GM19463 (cell line): ENCODE results near the gene SUSD1.

Experiments used
- ATAC-seq: cut with Tn5 transposase; IDR thresholded peaks from one replicate; pipeline ENCODE4 v1.9.1; 2021; ENCODE audit warnings: mild to moderate bottlenecking, moderate library complexity; ENCODE audit not compliant: unreplicated experiment

The SUSD1 gene

DNA sequence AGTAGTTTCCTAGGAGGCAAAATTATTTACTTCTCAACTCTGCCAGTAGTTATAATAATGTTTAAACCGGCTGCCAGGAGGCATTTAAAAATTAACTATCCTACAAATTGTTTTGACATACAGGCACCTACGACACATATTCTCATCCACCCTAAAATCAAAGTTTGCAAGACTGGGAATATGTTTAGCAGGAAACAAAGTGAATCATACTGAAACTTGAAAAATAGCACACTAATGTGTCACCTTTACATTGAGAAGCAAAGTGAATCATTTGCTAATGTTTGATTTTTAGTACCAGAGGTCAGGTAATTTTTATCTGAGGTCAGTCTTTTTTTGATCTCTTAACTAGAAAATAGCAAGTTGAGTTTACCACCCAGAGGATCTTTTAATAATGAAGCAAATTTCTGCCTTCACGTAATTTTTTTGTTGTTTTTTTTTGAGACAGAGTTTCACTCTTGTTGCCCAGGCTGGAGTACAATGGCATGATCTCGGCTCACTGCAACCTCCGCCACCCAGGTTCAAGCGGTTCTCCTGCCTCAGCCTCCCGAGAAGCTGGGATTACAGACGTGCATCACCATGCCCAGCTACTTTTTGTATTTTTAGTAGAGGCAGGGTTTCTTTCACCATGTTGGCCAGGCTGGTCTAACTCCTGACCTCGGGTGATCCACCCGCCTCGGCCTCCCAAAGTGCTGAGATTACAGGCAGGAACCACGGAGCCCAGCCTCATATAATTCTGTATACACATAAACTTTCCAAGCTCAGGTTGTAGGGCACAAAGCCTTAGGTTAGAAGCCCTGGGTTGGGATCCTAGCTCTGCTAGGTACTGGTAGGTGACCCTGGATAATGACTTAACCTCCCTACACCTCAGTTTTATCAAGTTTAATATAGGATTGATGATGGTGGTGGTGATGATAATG lies 154.2 kb downstream of the SUSD1 start:
- peak; percentile 54 for ATAC-seq

DNA sequence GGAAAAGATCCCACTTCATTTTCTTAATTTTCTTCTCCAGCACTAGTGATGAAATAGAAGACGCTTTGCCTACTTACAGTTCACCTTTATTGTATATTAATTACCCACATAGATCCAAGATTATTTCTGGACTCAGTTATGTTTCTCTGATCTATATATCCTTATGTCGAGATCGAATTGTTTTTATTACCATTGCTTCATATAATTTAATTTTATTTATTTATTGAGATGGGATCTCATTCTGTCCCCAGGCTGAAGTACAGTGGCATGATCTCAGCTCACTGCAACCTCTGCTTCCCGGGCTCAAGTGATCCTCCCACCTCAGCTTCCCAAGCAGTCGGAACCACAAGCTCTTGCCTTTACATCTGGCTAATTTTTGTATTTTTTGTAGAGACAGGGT lies 157.2 kb downstream of the SUSD1 start:
- no peak for ATAC-seq

DNA sequence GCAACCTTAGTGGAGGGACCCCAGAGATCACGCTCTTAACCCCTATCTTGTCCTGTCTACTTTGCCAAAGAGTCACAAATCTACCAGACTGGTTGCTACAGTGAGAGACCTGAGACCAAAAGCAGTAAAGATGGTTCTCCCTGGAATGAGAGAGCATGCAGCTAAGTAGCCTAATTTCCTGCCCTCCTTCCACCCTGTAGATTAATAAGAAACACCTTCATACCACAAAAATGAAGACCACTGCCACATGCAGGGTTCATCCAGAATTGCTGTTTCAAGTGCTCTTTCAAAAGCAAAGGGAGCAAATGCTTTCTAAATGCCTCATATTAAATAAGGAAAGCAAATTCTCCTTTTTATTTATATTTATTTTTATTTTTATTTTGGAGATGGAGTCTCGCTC lies 159.4 kb downstream of the SUSD1 start:
- no peak for ATAC-seq

DNA sequence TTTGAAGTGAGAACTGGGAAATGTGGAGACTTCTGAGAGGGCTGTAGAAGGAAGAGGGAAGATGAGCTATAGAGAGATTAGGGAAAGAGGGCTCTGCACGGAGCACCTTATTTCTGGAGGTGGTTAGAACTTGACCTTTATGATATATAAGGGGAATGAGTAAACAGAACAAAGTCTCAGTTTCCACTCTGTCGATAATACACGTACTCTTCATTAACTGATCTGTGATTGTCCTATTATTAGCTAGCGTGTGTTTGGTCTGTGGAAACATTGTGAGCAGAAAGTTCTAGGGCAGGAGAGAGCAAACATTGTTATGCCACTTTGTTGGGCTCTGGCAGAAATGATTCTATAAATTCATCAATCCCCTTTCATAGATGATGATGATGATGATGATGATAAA lies 159.9 kb downstream of the SUSD1 start:
- ATAC-seq, result peak; percentile 27

DNA sequence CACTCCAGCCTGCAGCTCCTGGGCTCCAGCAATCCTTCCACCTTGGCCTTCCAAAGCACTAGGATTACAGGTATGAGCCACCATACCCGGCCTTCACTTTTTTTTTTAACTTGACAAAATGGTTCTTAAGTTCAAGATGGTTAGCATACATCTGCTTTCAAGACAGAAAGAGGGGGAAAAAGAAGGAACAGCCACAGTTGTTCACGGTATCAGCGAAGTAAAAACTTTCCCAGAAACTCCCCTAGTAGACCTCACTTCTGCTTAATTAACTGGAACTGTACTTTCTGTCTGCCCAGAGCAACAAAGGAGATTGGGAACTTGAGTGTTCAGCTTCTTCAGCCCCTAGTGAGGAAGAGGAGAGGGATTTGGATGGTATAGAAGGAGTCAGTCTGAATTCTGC lies 161.8 kb downstream of the SUSD1 start:
- ATAC-seq, result no peak

DNA sequence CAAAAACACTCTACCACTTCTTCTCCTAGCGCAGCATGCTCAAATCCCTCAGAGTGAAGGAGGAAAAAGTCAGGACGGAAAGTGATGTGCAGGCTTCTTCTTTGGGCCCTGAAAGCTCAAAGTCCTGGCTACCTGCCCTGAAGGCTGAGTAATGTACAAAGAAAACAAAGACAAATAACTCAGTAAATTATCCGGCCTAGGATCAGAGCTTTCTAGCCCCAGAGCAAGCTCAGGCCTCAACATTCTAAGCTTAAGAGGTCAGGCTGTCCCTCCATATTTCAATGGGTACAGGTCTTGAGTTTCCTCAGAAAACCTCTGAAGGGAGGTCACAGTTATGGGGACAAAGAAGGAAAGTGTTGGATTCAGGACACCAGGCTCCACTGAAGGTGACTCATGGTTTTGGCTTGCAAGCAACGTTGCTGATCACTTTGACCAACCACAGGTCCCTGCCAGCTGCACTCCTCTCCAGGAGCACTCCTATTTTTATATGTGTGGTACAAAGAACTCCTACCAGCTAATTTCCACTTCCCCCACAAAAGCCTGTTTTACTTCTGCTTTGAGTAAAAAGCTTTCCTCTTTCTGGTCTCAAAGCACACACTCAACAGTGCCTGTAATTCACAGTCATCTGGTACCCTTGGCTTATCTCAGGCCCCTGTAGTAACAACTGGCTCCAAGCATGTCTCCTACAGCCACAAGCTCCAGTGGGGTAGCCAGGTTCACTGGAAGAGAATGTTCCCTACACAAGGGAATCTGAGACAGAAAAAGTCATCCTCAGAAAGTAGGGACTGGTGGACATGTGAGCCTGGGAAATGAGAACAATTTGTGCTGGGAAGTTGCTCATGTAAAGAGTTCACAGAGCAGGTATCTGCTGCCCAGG lies 162.8 kb downstream of the SUSD1 start:
- peak; percentile 67 for ATAC-seq

DNA sequence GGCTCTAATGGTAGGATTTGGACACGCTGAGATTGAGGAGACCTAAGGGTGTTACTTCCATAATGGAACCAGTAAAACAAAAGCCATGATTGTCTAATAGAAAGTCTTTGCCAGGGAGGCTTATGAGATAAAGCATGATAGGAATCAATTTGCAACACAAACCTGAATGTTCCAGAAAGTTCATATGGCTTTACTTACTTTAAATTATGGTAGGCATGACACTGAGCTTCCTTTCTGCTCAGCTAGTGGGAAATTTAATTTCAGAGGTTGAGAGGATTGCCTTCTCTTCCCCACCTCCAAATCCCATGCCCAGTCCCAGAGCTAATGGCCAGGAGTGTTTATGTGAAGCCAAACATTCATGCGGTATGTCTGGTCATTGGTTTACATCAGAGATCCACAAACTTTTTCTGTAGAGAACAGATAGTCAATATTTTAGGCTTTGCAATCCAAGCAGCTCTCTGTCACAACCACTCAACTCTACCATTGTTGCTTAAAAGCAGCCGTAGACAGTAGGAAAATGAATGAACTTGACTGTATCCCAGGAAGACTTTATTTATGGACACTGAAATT lies 164.0 kb downstream of the SUSD1 start:
- ATAC-seq, result no peak

DNA sequence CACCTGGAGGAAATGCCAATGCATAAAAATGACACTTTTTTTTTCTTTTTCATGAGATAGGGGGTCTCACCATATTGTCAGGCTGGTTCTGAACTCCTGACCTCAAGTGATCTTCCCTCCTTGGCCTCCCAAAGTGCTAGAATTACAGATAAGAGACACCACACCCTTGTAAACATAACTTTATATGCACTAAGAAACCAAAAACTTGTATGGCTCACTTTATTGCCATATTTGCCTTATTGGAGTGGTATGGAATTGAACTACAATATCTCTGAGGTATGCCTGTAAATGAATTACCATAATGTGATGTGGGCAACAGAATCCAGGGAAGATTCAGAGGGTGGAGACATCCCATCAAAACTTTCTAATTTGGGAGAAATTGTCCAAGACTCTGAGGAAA lies 164.6 kb downstream of the SUSD1 start:
- ATAC-seq, result no peak

DNA sequence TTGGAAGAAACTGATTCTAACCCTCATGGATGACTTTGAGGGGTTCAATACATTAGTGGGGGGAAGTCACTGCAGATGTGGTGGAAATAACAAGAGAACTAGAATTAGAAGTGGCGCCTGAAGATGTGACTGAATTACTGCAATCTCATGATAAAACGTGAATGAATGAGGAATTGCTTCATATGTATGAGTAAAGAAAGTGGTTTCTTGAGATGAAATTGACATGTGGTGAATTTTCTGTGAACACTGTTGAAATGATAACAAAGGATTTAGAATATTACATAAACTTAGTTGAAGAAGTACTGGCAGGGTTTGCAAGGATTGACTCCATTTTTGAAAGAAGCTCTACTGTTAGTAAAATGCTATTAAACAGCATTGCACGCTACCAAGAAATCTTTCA lies 165.4 kb downstream of the SUSD1 start:
- ATAC-seq, result no peak

DNA sequence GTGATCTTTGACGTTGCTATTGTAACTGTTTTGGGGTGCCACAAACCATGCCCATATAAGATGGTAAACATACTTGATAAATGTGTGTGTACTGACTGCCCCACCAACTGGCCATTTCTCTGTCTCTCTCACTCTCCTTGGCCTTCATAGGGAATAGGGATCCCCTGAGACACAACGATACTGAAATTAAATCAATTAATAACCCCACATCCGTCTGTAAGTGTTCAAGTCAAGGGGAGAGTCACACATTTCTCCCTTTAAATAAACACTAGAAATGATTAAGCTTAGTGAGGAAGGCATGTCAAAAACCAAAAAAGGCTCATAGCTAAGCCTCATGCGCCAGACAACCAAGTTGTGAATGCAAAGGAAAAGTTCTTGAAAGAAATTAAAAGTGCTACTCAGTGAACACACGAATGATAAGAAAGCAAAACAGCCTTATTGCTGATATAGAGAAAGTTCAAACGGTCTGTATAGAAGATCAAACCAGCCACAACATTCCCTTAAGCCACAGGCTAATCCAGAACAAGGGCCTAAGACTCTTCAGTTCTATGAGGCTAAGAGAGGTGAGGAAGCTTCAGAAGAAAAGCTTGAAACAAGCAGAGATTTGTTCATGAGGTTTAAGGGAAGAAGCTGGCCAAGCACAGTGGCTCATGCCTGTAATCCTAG lies 167.4 kb downstream of the SUSD1 start:
- ATAC-seq, result peak; percentile 26

DNA sequence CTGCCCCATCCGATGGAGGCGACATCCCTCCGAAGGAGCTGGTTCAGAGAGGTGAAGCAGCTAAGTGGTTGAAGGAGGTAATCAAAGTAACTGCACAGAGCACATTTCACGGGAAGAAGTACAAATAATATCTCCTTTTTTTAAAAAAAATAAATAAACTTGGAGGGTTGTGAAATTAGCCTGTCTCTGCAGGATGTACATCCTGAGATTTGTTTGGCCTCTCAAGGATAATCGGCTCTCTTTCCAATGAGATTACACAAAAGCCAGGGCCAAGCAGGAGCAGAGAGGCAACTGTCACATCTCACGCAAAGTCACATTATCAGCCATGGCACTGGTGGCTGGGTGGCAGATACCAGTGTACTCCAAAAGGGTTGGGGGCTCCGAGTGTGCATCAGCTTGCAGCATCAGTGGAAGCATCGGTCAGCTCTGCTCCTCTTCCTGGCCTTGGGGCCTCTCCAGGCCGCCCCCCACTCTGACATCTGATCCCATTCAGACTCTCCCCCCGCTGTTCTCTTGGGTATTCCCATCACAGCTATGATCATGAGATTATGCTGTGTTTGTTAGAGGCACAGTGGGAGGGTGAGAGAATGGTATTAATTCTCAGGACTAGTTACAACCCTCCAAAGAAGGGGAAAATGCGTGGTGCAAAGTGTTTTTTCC lies 168.6 kb downstream of the SUSD1 start:
- ATAC-seq, result no peak

DNA sequence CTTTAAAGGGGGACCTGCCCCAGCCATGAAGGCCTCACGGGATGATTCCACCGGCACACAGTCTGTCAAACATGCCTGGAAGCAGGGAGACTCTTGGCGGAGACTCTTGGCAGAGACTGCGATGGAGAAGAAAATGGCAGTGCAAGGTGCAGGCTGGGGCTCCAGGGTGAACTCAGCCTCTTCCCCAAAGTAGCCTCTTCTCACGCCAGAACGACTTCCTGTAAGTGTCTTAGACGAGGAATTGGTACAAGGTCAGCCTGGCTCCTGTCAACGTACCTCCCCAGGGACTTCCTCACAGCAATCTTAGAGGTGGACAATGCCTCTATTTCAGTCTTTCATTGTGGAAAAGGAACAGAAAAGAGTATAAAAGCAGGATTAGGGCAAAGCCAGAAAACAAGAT lies 169.2 kb downstream of the SUSD1 start:
- ATAC-seq, result no peak

DNA sequence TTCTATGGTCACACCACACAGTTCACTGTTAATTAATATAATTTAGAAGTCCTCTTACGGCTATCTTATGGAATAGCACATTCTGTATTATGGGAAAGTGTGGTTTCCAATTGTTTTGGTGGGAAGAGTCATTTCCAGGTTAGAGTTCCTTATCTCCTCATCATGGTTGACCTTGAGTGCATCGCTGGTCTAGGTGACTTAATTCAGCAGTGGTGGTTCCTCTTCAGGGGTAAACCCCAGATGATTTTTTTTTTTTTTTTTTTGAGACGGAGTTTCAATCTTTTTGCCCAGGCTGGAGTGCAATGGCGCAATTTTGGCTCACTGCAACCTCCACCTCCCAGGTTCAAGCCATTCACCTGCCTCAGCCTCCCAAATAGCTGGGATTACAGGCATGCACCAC lies 171.6 kb downstream of the SUSD1 start:
- no peak for ATAC-seq

DNA sequence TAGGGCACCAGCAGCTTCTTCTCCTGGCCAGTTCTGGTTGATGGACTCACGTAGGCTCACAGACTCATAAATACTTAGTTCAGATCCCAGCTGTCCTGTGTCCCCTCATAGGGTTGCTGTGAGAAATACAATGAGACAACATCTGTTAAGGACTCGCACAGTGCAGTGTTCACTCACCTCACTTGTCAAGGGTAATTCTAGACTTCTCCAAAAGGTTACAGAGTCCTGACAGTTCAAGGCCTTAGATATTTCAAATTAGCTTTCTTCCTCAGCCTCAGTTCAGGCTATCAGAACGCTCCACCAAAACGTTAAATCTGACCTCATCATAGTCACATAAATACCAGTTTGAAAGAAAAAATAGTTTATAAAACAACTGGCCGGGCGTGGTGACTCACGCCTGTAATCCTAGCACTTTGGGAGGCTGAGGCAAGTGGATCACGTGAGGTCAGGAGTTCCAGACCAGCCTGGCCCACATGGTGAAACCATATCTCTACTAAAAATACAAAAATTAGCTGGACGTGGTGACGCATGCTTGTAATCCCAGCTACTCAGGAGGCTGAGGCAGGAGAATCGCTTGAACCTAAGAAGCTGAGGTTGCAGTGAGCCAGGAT lies 172.1 kb downstream of the SUSD1 start:
- ATAC-seq, result no peak

DNA sequence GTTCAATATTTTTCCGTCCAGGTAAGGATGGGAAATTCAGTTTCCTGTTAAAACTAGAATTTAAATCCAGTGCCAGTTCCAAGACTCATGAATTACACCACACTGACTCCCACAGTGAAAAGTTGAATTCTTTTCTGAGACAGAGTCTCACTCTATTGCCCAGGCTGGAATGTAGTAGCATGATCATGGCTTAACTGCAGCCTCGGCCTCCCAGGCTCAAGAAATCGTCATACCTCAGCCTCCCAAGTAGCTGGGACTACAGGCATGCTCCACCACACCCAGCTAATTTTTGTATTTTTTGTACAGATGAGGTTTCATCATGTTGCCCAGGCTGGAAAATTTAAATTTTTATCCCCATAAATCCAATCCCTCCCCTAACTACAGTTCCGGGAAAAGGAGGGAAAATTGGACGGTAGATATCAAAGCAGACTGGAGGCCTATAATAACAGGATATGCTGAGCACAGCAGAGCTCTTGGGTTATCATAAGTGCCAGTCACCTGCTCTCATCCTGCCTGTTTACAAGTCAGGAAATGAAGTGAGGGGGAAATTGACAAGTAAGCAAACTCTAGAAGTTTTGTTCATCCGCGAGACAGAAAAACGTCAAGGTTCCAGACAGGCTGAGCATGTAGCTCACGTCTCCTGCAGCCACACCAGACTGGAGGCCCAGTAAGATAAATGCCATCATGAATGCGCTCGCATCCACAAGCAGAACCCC lies 172.8 kb downstream of the SUSD1 start:
- no peak for ATAC-seq

DNA sequence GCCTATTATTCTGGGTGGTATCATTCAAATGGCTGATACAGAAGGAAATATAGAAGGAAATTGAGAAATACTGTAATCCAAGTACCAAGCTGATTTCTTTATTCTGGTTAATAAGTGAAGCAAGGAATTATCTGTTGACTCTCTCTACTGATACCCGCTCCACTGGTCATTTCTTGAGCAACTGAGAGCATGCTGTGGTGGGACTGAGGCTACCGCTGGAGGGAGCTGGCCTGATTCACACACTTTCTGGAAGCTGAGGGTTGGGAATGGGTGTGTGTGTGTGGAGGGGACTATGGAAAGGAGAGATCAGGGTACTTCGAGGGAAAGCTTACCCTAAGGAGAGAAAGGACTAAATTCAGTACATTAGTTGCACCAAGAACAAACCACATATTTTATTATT lies 174.4 kb downstream of the SUSD1 start:
- no peak for ATAC-seq

DNA sequence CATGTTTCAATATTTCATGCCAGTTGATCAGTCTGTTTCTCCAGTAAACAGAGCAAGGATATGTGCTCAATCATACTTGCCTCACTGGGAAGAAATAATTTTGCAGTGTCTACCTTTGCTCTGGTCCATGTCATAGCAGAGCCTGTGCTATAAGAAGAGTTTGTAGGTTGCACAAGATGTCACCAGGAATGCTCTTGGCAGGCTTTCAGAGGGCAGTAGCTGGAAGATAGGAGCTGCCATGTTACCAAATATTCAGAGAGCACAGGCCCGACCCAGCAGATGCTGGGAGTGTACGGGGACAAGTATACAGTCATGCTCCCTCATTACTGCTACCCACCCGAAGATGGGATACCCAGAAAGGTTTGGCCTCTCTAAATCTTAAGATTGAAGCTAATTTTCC lies 175.8 kb downstream of the SUSD1 start:
- ATAC-seq, result no peak

DNA sequence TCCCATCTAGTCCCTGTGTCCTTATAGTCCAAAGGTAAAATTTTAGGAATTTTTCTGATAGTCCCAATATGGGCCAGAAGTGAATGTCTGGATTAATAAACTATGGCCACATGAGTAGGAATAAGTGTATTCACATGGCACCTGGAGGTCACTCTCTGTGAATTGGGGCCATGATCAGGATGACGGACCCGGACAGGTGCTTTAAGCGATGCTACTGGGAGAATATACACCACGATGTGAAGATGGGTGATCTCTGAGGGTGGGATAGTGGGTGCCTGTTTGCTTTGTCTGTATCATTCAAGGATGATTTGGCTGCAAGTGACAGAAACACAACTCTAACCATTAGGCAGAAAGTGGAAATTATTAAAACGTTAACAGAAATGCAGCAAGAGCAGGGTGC lies 177.3 kb downstream of the SUSD1 start:
- no peak for ATAC-seq

DNA sequence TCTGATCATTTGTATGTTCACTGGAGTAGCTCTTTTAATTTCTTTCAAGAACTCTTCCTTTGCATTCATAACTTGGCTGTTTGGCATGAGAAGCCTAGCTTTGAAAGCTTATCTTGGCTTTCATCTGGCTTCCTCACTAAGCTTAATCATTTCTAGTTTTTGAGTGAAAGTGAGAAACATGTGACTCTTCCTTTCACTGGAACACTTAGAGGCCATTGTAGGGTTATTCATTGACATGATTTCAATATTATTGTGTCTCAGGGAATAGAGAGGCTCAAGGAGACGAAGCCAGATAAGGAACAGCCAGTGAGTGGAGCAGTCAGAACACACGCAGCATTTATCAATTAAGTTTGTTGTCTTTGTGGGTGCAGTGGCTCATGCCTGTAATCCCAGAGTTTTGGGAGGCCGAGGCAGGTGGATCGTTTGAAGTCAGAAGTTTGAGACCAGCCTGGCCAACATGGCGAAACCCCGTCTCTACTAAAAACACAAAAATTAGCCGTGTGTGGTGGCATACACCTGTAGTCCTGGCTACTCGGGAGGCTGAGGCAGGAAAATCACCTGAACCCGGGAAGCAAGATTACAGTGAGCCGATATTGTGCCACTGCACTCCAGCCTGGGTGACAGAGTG lies 180.2 kb downstream of the SUSD1 start:
- peak; percentile 52 for ATAC-seq
